HG02759 (cell line): ENCODE results near the gene TMED9.
A peak's percentile ranks its signal among the peaks of the same experiment; 100 is the strongest.

Experiments
- ATAC-seq: cut with Tn5 transposase; IDR thresholded peaks from one replicate; pipeline ENCODE4 v1.9.1; 2021; ENCODE audit warnings: mild to moderate bottlenecking, moderate library complexity; ENCODE audit not compliant: unreplicated experiment

The TMED9 gene

DNA sequence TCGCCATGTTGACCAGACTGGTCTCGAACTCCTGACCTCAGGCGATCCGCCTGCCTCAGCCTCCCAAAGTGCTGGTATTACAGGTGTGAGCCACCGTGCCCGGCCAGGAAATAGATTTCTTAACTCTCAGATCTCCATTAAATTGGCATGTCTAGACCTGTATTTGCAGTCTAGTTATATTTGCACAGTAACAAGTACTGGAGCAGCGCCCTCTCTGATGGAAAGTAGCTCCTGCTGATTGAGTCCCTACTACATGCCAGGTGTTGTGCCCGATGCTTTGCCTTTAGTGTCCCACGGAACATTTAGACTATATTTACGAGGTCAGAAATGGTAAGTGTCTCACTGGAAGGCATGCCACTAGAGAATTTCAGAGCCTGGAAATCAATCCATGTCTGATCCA is 15.8 kb upstream of the TMED9 start:
- no peak for ATAC-seq

DNA sequence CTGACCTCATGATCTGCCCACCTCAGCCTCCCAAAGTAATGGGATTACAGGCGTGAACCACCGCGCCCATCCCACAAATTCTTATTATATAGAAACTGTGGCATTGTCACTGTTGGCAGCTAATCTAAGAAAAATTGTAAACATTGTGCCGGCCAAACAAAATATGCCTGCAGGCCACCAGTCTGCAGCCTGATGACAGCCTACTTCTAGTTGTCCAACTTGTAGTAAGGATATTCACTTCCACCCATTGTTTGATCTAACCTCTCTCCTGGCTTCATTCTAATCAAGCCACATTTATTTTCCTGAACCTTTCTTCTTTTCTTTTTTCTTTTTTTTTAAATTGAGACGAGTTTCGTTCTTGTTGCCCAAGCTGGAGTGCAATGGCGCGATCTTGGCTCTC is 13.7 kb upstream of the TMED9 start:
- ATAC-seq, result no peak

DNA sequence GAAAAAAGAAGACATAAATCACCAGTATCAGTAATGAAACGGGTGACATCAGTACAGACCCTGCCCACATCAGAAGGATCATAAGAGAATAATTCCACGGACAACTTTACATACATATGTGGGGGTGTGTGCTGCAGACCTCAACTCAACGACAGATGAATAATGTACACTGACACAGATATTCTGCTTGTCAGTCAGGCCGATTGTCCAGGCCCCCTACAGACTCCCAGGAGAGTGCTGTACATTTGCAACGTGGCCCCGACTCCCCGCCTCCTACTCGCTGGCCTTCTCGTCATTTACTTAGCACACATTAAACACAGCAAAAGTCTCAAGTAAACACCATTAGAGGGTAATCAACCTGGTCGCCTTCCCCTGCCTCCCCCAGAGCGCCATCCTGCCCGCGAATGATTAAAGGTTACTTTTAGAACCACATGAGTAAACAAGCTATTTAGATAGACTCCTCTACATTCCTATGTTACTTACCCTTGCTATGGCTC is 3.5 kb upstream of the TMED9 start:
- no peak for ATAC-seq

DNA sequence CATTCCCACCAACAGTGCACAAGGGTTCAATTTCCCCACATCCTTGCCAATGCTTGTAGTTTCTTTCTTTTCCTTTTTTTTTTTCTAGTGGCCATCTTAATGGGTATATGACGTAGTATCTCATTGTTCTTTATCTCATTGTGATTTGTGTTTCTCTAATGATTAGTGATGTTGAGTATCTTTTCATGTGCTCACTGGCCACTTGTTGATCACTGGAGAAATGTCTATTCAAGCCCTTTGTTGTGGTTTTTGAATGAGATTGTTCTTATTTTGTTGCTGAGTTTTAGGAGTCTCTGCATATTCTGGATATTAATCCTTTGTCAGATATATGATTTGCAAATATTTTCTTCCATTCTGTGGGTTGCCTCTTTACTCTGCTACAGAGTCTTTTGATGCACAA is 1.6 kb upstream of the TMED9 start:
- ATAC-seq, result no peak

DNA sequence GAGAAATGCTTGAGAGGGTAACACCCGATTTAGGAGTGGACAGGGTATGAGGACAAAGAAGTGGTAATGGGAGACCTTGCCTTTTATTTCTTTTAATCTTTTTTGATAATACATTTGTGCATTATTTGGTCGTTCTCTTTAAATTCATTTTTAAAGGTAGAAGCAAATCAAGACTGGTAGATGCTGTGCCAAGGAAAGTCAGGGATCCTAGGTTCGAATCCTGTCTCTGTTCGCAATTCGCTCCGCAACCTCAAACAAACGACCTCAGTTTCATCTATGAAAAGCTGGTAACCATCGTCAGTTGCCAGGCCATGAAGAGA is 353 bp upstream of the TMED9 start:
- ATAC-seq, result no peak

DNA sequence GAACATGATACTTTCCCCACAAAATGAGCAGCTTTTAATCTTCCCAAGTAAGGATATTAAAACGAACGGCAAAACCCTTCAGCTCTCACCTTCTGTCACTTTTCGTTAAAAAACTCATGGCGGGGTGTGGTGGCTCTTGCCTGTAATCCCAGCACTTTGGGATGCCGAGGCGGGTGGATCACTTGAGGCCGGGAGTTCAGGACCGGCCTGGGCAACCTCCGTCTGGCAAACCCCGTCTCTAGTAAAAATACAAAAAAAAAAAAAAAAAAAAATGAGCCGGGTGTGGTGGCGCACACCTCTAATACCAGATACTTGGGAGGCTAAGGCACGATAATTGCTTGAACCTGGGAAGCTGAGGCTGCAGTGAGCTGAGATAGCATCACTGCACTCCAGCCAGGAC is 902 bp downstream of the TMED9 start:
- no peak for ATAC-seq

DNA sequence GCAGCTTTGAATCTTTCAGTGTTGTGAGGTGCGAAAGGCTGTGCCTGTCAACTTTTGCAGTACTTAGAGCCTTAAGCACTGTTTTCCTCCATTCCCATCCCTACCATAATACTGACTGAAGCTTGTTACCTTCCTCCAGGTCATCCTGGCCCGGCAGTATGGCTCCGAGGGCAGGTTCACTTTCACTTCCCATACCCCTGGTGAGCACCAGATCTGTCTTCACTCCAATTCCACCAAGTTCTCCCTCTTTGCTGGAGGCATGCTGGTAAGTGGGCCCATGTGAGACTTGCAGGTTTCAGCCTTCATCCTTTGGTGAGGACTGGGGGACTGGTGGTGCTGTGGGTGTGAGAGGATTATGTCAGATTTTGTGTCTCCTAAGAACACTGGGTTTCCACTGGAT is 1.5 kb downstream of the TMED9 start:
- ATAC-seq, result no peak

DNA sequence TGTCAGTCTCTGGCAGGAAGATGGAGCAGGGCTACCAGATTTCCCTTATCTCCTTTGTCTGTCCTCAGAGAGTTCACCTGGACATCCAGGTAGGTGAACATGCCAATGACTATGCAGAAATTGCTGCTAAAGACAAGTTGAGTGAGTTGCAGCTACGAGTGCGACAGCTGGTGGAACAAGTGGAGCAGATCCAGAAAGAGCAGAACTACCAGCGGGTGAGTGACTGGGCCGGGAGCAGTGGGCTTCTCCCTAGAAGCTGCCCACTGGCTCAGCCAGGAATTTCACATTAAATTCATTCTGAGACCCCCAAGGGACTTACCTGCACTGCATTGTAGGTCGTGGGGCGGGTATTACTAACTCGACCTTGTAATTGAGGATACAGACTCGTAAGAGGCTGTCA is 2.1 kb downstream of the TMED9 start:
- ATAC-seq, result no peak

DNA sequence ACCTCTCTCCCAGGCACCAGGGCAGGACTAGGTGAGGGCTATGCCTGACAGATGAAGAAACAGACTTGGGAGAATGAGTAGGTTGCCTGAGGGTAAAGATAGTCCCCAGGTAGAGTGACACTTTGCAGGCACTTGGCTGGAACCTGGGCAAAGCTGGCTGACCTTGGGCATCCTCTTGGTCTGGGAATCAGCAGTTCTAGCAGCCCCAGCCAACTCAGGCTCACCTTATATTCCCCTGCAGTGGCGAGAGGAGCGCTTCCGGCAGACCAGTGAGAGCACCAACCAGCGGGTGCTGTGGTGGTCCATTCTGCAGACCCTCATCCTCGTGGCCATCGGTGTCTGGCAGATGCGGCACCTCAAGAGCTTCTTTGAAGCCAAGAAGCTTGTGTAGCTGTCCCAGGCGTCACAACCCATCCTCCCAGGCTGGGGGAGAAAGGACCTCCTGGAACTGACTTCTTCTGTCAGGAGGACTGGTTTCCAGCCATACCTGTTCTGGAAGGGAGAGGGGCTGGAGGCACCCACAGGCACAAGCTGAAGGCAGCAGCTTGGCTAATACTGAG is 3.1 kb downstream of the TMED9 start:
- no peak for ATAC-seq

DNA sequence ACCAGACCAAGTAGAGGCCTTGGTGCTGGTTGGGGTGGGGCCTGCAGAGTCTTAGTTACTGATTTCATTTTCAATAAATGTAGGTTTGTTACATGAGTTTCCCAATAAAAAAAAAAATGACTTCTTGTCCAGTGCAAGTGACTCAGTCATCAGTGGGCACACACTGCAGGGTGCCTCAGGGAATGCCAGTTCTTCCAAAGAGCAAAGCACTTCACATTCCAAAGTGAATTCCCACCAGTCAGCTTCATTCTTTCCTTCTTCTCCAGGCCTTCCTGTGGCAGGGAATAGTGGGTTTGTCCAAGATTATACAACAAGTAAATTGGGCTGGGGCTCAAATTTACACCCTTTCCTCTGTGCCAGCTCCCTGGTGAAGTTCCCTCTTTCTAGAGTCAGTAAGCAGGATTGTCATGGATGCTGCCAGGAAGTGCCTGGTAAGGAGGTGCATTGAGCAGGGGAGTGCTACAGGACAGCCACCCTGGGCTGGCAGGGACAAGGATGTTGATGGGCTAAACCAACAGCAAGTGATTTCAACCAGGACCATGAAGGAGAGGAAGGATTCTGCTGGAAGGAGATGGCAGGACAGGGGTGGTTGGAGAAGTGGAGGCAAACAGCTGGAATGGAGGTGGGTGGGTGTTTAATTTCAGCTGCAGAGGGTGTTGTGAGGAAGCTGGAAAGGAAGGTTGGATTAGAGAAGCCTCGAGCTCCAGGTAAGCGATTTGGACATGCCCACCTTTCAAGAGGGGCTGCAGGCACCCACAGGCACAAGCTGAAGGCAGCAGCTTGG is 4.2 kb downstream of the TMED9 start:
- no peak for ATAC-seq

DNA sequence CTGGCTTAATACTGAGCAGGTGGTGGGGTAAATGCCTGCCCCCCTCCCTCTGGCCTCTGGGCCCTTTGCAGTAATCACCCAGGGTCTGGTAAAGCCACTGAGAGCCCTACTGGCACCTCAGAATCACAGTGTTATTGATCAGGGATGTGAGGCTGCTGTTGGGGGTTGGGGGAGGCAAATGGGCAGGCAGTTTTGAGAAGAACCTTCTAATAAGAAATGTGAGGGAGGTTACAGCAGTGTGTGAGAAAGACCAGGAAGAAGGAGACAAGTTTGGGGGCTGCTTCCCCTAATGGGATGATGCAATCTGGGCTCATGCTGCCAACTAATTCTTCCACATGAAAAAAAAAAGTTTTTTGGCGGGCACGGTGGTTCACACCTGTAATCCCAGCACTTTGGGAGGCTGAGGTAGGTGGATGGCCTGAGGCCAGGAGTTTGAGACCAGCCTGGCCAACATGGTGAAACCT is 4.8 kb downstream of the TMED9 start:
- no peak for ATAC-seq

DNA sequence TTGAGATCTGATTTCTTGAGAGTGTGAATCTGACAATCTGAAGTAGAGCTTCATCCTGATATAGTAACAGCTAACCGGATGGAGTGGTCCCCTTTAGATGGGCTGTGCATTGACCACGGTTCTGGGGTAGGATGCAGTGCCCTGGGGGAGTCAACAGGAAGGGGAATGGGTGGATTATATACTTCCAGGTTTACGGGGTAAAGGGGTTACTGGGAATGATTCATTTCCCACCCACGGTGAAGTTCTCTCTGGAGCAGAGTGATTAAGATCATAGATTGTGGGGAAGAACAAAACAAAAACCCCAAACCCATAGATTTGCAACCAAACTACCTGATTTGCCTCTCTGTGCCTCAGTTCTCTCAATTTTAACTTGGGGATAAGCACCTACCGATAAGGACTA is 6.5 kb downstream of the TMED9 start:
- ATAC-seq, result no peak

DNA sequence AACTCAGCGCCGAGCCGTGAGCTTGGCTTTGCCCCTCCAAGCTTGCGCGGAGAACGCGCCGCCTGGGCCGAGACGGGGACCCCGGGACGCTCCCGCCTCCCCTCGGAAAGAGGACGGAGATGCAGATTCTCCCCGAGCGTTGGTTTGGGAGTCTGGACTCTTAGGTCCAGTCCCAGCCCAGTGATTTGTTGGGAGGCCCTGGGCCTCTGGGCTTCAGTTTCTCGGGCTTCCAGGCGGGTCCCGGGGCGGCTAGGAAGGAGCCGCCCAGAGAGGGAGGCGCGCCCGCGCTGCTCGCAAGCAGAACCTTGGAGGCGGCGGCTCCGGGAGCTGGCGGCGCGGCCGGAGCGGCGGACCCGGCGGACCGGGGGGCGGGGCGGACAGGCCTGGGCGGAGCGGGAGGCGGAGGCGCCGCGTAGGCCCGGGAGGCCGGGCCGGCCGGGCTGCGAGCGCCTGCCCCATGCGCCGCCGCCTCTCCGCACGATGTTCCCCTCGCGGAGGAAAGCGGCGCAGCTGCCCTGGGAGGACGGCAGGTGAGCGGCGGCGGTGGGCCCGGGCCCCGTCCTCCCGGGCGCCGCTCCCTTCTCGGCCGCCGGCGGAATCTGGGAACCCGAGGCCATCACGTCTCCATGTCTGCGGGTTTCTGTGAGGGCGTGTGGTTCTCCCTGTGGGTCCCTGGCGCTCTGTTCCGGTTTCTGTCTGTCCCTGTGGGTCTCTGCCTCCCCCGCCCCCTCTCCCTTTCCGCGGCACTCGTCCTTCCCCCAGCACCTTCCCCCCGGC is 7.9 kb downstream of the TMED9 start, which contains the start of gene B4GALT7:
B4GALT7 (plus strand) TSS at position 402 of the 777 bp plus-strand sequence; CDS start at position 481, 79 bp downstream.
- peak; percentile 91 for ATAC-seq

DNA sequence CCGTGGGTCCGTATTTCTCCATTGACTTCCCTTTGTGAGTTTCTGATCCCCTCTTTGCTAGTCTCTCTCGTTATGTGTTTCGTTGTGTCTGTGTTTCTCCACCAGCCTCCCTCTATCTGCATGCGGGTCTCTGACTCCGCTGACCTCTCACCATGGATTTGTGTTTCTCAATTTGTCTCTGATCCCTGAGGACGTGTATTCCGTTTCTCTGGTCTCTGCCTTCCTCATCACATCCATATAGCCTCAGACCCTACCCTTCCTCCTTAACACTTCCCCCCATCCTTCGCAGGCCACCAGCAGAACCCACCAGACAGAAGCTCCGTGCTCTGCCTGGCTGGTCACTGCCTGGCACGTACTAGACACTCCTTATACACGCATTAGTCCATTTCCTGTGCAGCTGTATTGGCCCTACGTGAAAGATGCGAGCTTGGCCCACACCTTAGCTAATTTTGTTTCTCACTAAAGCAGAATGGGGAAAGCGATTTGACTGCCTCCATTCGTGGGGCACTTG is 8.6 kb downstream of the TMED9 start:
- ATAC-seq, result no peak

DNA sequence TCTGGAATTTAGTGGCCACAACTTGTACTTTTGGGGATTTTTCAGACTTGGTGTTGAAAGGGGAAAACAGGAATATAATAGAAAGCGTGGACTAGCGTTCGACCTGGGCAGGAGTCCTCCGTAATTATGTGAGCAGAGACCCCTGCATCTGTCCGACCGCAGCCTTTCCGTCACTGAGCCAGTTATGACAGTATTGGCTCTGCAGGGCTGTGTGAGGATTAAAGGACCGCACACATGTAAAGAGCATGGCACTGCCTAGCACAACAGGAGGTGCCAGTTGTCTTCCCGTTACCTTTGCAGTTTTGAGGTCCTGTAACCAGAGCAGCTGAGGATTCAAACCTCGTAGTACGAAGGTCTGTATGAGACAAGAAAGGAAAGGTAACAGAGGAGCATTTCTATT is 9.1 kb downstream of the TMED9 start:
- ATAC-seq, result no peak

DNA sequence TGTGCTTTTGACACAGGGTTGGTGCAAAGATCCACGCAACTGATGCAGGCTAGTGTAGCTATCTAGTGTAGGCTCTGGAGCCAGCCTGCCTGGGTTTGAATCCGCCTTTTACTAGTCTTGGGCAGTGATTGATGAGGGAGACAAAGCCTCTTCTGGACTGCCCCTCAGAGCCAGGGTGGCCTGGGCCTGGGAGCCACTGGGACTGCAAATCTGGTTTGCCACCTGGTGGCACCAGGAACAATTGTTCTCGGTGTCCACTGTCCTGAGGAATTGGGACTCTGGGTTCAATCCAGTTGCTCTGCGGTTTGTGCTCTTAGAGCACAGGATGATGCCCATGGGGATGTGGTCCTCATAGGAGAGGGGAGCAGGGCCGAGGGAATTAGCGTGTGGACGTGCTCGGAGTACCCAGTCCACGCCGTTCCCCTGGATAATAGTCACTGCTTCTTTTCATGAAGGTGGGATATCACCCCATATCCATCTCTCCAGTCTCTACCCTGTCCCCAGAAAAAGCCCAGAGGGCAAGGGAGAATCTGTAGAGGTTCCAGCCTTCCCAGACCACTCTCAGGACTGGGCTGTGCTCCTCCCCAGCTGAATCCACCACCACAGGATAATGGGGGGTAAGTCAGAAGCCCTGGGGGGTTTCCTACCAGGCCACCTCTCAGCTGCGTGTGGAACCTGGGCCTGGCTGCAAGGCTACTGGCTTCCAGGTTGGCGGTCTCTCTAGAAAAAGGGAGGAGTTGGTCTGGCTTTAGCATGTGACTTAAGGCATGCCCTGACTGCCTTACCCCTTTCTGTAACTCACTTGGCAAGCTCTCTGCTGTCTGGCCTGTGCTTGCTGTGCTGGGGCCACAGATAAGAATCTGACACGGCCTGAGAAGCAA is 9.8 kb downstream of the TMED9 start:
- no peak for ATAC-seq

DNA sequence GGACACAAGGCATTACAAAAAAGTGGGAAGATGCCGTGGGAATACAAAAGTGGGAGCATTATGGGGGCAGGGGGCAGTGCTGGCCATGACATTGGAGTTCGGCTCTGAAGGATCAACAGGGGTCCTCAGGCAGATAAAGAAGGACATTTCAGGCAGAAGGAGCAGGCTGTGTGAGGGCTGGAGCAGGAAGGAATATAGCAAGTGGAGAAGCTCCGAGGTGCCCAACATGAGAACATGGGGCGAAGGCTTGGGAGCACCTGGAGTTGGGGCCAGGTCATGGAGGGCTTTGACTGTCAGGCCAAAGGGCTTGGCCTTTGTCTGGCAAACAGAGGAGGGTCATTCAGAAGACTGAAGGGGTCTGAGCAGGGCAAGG is 10.4 kb downstream of the TMED9 start:
- ATAC-seq, result no peak

DNA sequence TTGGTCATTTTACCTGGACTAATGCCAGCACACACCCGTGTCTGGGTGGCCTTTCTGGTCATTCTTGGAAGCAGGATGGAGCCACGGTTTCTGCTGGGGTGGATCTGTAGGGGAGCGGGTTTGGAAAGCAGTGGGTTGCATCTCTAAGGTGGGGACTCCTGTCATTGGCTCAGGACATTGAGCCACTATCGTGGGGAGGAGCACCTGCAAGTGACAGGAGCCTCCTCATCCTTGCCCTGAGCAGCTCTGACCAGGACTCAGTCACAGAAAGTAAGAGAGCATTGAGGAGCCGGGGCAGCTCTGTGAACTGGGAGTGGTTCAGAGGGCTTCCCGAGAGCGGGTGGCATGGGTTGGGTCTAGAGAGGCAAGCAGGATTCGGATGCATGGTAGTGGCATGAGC is 11.6 kb downstream of the TMED9 start:
- ATAC-seq, result no peak

DNA sequence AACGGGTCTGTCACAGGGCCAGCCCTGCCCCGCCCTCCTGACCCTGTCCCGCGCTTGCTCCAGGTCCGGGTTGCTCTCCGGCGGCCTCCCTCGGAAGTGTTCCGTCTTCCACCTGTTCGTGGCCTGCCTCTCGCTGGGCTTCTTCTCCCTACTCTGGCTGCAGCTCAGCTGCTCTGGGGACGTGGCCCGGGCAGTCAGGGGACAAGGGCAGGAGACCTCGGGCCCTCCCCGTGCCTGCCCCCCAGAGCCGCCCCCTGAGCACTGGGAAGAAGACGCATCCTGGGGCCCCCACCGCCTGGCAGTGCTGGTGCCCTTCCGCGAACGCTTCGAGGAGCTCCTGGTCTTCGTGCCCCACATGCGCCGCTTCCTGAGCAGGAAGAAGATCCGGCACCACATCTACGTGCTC is 12.1 kb downstream of the TMED9 start:
- ATAC-seq, result no peak

DNA sequence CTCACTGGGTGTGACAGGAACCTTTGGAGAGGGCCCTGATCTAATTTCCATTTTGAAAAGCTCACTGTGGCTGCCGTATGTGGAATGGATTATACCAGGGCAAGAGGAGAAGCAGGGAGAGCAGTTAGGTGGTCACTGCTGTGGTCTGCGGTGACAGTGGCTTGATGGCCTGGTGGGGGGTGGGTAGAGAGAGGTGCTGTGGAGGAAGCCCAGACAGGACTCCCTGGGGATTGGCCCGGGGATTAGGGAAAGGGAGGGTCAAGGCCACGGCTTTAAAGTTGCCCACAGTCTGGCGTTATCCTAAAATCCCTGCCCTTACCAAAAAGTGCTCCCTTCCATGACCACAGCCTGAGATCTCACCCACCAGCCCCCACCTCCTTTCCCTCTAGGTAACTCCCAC is 12.7 kb downstream of the TMED9 start:
- ATAC-seq, result no peak

DNA sequence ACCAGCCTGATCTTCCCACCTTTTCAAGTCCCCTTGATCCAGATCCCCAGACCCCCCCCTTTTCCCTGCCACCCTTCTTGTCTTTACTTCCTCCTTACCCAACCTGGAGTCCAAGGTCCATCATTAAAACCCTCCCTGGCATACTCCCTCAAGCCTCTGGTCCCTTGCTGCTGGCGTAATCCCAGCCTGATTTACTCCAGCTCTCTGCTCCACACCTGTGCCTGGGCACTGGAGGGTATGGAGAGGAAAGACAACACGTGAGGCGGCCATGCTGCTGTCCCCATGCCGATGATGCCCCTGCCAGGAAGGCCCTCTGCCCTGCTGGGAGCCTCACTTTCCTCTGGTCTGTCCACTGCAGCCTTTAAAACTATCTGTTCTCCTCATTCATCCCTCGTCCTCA is 13.1 kb downstream of the TMED9 start:
- no peak for ATAC-seq
